NT2/D1 (cell line): ENCODE results near the gene ARHGEF25.

Experiments used
- SUZ12 ChIP-seq: IDR thresholded peaks from 2 replicates; pipeline ENCODE4 v1.6.1; 2011; ENCODE audit not compliant: insufficient read length, insufficient read depth; ENCODE audit errors: extremely low read depth
- ZNF274 ChIP-seq: IDR thresholded peaks from 2 replicates; pipeline ENCODE4 v1.6.1; 2011; ENCODE audit warnings: mild to moderate bottlenecking, low read depth, low read length

DNA sequence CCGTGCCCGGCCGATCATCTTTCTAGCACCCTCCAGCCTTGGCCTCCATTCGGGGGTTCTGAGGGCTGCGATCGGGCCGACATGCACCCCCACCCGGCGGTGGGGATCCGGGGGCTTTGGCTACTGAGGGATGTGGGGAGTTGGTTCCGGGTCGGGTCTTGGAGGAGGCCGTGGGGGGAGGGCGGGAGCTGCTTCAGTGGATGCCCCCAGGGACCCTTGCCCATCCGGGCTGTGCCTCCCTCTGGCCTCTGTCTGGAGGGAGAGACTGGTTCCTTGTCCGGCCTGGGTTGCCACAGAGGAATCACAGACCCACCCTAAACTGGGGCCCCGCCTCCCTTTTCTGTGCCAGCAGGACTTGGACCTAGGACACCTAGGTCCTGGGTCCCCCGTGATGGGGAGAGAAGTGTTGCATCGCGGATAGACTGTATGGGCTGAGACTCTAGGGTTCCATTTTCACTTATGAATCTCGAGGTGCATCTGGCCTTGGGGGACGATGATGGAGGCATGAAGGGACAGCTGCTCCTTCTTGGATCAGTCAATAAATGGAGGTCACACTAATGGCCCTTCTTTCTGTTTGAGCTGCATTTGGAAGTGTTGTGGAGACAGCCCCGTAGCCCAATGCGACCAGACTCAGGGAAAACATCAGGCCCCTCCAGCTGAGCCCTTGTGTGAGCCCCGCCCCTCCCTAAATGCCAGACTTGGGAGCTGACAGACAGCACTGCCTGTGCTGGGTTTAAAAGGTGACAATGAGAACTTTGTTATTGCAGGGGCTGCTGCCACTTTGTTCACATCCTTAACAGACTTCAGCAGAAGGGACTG is 6.0 kb upstream of the ARHGEF25 start:
- TF ChIP-seq ZNF274 = no peak
- no peak for TF ChIP-seq SUZ12
